HG02885 (cell line): ENCODE measurements around the gene FAM120C.
A peak's percentile ranks its signal among the peaks of the same experiment; 100 is the strongest.

Source experiments
- ATAC-seq: cut with Tn5 transposase; IDR thresholded peaks from one replicate; pipeline ENCODE4 v1.9.1; 2021; ENCODE audit warnings: mild to moderate bottlenecking; ENCODE audit not compliant: unreplicated experiment, poor library complexity

The FAM120C gene, protein sequence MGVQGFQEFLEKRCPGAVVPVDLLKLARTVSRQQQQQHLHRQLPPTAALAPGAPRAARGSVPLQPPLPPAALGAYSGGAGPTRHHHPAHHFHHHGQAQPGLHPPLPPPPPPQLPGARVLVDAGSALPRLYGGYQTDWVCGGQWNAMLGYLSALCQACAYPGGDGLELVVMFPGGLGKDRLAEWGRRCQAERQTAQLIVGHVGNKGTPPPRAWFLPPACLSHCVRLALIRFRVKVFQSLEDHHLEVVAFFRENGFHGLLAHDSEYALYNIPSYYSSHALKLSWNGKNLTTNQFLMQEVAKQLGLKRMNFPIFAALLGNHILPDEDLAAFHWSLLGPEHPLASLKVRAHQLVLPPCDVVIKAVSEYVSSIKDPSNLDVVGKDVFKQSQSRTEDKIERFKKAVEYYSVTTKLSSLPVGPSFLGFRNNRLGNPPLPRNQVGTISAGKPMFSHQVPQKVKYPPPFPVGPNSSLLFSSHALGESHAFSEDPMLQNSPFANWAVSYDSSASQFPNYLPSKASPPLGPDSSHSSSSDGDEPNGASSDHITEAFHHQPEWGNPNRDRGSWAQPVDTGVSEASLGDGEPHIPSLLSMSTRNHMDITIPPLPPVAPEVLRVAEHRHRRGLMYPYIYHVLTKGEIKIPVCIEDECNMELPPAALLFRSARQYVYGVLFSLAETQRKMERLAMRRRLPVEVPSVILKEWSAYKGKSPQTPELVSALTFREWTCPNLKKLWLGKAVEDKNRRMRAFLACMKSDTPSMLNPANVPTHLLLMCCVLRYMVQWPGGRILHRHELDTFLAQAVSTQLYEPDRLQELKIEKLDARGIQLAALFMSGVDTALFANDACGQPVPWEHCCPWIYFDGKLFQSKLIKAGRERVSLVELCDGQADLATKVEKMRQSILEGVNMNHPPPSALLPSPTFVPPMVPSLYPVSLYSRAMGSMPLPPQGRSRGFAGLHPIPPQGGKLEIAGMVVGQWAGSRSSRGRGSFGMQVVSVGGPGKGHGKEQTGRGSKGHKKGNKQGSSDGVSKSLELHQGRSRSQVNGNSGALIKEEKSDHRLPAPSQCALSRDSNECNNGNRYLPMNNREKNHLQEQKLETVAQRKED

DNA sequence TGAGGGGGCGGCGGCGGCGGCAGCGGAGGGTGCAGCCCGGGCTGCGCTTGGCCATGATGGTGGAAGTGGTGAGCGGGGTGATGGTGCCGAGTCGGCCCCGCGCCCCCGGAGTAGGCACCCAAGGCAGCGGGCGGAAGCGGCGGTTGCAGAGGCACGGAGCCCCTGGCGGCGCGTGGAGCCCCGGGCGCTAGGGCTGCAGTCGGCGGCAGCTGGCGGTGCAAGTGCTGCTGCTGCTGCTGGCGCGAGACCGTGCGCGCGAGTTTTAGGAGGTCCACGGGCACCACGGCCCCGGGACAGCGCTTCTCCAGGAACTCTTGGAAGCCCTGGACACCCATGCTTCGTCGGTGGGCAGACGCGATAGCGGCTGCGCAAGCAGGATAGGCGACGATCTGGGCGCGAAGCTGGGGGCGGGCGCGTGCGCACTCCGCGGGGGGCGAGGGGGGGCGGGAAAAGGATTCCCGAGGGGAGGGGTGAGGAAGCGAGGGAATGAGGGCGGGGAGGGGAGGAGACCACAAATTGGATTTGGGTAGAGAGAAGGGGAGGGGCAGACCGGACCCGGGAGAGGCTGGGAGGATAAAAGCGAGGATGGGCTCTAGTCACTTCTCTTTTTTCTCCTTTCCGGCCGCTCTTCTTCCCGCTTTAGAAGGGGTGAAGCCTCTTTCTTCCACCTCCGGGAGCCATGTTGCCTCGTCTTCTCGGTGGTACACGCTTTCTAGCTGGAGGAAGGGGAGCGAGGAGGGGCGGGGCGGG is at the start of gene FAM120C:
Gene FAM120C, minus strand, starts transcription at position 391 of the 750 bp plus-strand sequence. Its CDS starts 56 bp downstream, at position 335.
- ATAC-seq = peak; percentile 74

DNA sequence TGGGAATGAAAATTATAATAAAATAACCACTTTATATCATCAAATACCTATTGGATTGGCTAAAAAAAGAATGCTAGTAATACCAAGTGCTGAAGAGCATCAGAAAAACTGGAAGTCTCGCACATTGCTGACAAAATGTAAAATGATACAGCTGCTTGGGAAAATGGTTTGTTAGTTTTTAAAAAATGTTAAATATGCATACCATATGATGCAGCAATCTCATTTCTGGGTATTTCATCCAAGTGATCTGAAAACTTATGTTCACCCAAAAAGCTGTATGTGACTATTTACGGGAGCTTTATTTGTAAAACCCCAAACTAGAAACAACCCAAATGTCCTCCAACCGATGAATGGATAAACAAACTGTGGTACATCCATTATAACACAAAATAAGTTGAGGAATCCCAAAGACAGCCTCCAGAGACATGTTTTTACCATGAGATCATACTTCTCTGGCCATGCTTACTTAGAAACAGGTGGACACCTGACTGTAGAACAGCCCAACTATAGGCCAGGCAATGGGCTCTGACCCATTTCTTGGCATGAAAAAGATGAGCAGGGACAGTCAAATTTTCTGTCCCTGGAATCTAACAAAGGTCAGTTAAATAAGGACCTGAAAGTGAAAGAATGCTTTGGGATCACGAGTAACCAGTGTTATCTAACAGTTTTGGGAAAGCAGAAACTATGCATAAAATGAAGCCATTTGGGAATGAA is 47.5 kb upstream of the FAM120C start:
- no peak for ATAC-seq

DNA sequence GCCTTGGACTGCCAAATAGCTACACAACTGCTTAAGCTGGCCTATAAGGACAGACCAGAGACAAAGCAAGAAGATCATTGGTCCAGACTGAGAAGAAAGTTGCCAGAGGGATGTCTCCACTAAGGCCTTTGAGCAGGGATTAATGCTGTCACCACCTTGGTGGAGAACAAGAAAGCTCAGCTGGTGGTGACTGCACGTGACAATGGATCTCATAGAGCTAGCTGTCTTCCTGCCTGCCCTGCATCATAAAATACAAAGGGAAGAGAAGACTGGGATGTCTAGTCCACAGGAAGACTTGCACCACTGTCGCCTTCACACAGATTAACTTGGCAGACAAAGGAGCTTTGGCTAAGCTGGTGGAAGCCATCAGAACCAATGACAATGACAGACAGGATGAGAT is 40.5 kb upstream of the FAM120C start:
- no peak for ATAC-seq

DNA sequence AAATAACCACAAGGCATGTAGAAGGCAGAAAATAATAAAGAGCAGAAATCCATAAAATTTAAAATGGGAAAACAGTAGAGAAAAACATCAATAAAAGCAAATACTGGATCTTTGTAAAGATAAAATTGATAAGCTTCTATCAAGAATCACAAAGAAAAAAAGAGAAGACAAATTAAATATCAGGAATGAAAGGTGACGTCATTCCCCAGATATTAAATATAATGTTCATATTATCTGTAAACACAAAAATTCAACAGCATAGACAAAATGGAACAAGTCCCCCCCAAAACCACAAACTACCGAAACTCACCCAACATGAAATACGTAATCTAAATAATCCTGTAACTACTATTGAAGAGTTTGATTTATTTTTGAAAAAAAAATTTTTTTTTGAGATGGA is 30.5 kb upstream of the FAM120C start:
- ATAC-seq = no peak

DNA sequence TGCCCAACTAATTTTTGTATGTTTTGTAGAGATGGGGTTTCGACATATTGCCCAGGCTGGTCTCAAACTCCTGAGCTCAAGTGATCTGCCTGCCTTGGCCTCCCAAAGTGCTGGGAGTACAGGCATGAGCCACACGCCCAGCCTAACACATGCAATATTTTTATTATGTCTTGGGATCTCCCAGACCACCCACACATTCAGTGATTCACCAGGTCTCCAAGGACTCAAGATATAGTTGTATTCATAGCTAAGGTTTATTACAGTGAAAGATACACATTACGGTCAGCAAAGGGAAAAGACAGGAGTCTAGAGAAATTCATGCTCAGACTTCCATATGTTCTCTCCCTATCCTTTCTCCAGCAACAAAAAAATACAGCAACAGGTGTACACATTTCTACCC is 25.5 kb upstream of the FAM120C start:
- no peak for ATAC-seq

DNA sequence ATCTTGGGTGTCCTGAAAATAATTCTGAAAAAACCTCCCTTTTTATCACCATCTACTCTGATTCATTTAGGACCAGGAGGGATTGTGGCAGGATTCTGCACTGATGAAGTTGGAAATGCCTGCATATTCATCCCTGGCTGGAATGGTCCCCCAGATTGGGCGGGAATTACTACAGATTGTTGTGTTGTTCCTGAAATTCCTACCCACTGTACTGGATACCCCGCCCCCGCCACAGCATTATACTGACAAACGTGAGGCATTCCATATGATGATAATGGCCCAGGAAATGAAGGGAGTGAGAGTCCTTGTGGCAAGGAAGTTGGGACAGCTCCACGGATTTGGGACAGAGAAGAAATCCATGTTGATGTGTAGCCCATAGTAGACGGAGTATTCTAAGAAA is 15.2 kb upstream of the FAM120C start:
- no peak for ATAC-seq

DNA sequence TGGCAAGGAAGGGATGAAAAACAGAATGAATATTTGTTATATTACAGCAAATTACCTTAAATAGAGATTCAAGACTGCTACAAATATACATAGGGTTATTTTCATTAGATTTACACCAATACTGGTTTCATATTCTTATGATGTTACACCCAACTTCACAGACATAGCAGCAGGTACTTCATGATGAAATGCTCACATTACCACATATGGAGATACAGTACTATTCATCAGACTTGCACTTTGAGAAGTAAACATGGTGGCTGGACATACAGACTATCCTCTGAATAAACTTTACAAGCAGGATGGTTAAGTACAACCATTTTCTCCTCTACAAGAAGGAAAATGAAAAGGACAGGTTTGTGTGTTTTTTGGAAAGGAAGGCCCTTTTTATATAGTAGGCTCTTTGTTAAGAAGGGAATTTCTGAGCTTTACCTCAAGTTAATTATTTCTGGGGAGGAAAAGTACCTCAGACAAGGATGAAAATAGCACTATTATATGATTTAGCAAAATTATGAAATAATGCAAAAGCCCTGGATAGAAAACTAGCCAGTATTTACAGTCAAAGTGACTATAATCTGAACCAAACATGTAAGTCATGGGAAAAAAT is 12.0 kb upstream of the FAM120C start:
- no peak for ATAC-seq

DNA sequence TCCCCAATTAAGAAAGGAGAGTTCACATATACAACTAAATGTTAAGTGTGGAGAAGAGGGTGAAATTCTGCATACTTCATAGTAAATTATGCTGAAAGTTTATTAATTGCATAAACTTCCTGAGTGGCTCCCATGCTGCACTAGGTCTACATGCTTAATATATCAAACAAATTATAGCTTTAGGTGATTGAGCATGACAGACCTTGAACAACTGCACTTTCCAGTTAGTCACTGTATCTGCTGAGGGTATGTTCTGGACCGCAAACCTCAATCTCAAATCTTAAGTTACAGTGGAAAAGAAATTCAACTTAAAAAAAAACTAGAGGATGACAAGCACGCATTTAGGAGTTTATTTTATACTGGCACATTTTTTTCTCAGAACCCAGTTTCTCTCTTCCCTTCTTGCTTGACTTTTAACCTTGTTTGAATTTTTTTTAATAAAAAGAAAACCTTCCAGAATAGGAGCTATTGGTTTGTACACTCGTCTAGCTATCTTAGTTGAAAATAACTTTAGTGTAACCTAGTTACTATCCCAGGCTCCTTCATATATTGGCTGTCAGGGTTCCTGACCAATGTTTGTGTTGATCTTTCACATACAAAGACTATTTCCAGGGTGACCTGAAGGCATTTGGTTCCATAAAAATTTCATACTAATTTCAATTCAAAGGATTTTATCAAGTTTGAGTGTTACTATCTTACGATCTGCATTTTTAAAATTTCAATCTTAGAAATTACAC is 10.2 kb upstream of the FAM120C start:
- no peak for ATAC-seq

DNA sequence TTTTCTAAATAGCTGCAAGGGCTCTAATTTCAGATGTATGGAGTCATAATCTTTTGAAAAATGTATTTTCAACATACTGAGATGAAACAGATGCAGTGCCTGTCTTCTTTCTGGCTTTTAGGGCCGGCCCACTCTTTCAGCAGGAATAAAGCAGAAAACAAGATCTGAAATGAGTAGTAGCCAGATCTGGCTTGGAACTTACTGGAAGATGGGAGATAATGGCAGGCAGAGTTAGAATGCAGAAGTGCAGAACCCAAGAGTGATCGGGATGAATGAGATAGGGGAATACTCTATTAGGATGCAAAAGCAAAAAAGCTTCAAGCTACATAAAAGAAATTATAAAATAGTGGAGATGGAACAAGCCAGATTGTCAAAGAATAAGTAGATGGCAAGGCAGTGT is 1.4 kb upstream of the FAM120C start:
- ATAC-seq = no peak

DNA sequence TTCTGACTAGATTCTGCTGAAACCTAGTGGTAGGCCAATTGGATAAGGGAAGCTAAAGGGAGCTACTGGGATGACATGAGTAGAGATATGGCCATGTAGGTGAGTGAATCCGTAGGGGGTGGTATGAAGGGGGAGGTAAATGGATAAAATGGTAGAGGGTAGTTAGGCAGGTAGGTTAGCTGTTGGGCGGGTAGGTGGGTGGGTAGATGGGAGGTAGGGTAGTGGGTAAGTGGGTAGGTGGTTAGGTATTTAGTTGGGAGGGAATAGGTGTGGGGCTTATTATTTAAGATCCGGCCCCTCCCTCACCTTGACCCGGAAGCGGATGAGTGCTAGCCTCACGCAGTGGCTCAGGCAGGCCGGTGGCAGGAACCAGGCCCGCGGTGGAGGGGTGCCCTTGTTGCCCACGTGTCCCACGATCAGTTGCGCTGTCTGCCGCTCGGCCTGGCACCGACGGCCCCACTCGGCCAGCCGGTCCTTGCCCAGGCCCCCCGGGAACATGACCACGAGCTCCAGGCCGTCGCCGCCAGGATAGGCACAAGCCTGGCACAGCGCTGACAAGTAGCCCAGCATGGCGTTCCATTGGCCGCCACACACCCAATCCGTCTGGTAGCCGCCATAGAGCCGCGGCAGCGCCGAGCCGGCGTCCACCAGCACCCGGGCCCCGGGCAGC is 725 bp downstream of the FAM120C start:
- ATAC-seq = peak; percentile 66

DNA sequence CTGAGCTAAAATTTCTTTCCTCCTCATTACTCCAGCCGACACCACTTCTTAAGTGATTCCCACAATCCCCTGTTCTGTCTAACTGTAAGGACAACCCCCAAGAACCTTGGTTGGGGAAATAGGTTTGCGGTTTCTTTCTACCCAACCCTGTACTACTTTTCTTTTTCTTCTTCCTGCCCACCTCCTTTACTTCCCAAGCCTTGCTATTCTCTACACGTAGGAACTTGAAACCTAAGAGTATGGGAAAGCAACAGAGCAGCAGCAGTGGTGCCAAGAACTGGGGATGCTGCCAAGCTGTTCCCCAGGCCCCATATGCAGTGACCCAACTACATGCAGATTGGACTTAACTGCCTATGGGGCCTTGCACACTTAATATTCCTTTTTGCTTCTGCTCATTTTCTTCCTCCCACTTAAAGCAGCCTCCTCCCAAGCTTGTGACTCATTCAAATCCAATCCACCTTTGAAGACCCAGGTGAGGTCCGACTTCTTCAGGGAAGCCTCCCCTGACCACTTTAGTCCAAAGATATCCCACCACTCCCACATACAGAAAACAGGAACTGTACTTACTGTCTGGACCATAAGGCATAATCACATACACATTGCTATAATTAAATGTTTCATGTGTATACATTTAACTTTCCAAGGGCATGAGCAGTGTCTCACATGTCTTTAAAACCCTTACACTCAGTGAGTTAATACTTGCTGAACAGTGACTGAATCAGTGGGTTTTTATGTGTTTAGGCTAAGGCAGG is 1.7 kb downstream of the FAM120C start:
- no peak for ATAC-seq

DNA sequence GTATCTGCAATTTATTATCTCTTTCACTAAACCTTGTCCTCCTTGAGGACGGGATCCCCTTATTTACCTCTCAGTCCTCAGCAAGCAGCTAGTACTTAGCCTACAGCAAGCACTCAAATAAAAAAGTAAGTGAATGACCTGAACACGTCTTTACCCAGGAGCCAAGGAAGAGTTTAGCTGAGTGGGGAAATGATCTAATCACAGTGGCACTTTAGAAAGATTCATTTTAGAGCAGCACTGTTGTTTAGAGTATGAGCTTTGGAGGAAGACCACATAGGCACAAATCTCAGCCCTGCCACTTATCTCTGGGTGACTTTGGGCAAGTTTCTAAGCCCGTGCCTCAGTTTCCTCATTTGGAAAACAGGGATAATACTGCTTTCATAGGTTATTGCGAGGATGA is 2.7 kb downstream of the FAM120C start:
- no peak for ATAC-seq

DNA sequence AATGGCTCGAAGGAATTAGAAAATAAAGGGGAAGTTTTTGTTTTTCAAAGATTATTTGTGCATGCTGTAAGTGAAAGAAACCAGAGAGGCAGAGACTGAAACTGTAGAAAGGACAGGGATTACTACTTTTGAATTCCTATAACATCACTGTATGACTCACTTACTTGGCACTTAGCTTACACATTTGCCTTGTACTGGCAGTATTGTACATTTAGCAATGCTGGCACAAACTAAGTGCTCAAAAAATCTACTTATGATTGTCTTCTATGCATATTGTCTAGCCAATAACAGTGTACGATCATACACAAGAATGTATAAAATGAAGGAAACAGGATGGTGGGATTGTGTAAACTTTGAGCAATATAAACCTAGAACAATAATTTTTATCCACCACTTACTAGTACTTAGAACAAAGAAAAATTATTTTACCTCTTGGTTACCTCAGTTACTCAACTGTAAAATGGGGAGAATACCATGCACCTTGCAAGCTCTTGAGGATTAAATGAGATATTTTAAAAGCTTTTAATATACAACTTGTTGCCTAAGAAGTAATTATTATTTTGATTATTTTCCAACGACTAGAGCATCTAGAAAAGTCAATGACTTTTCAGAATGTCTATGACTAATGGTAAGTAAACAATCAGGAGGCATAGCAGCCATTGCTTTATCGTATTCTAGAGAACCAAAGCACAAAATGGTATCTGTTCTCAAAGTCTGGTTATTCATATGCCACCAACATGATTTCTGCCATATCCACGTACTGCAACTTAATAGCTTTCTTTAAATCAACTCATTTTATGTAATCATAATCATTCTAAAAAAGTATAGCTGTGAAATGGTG is 4.7 kb downstream of the FAM120C start:
- no peak for ATAC-seq

DNA sequence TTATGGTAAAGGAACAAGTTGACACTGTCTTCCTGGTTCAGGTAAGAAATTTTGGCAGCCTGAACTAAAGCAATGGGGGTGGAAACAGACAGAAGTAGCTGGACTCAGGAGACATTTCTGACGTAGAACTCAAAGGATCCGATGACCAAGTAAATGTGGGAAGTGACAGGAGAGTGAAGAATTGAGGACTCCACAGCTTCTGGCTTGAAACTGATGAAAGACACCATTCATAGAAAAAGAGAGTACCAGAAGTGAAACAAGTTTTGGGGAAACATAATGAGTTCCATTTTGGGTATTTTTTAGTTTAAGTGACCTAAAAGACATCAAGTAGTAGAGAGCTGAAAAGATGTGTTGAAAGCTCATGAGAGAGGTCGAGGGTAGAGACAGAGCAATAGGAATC is 5.7 kb downstream of the FAM120C start:
- no peak for ATAC-seq

DNA sequence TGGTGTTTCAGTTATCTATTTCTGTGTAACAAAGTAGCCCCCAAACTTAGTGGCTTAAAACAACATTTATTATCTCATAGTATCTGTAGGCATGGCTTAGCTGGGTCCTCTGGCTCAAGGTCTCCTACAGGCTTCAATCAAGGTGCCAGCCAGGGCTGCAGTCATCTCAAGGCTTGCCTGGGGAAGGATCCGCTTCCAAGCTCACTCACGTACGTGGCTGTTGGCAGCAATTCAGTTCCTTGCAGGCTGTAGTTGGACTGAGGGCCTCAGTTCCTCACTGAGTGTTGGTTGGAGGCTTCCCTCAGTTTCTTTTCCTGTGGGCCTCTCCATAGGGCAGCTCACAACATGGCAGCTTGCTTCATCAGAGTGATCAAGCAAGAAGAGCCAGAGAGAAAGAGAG is 9.3 kb downstream of the FAM120C start:
- no peak for ATAC-seq

DNA sequence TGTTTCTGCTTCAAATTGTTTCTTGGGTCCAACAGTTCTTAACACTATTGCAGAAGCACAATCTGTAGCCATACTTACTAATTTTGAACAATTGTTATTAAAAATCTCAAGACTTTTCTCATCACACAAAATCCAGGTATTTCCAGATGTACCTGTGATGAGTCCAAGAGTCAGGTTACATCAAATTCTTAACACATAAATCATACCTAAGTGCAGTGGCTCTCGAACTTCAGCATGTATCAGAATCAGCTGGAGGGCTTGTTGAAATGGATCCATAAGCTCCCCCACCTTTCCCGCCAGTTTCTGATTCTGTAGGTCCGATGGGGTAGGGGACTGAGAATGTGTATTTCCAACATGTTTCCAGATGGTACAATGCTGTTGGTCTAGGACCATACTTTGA is 10.6 kb downstream of the FAM120C start:
- ATAC-seq = no peak
